Effector CD8-positive, alpha-beta T cell (primary cell): ENCODE measurements around the gene MESD.
A peak's percentile ranks its signal among the peaks of the same experiment; 100 is the strongest.

Experiments
- DNase-seq: peaks from one replicate; lab custom pipeline; 2025; lab: John Stamatoyannopoulos, UW

MESD gene

DNA sequence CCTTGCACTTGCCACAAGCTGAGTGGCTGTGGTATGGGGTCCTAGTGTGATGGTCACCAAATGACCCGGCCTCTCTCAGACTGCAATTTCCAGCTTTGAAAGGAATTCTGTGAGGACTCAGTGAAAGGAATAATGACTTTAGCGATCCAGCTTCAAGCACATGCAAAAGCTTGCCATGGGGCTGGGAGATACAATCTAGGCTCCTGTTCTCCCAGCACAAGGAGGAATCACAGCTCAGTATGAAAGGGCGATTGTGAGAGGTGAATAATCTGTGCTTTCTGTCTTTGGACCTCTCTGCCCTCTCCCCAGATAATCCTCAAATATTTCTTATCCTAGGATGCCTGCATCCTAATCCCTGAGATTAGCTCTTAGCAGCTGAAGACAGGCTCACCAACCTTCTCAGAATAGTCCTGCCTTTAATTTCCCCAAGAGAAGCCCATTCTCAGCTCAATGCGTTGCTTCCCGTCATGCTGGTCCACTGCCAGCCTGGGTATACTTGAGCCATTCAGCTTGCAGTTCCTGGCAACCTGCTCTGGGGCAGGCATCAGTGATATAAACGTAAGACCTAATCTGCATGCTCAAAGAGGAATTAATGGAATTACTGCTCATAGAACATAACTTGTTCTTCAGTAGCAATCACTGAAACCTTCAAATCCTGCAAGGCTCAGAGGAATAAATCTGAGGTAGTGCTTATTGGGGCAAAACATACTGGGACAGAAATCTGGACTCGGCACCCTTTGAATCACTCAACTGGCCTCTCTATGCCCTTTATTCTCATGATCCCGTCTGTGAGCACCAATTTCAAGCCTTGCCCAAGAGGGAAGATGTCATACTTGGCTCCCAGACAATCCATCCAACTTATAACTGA, 26.2 kb upstream of the MESD start:
- DNase-seq = no peak

DNA sequence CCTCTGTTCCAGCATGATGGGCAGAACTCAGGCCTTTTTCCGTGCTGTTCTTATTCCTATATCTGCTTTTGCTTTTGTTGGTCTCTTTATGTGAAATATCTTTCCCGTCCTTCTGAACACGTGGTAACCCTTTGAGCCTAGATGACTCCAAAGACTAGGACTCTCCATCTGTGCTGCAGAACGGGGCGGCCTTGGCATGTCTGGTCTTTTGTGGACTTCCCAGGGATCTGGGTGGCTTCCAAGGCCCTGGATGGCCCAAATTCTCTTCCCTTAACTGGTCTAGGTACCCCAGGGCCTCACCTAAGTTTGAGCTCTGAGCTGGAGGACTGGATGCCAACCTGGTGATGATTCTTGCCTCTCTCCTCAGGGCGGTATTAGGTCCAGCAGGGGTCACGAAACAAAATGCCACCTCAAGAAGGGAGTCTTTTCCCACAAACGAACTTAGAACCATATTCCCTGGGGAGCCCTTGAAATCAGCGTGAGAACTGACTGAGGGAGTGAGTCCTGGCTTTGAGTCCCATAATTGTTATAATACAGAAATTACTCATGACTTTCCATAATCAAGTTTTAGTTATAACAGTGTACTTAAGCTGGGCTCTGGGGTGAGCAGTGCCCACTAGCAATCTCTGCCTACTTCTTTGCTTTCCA, 25.0 kb upstream of the MESD start:
- no peak for DNase-seq

DNA sequence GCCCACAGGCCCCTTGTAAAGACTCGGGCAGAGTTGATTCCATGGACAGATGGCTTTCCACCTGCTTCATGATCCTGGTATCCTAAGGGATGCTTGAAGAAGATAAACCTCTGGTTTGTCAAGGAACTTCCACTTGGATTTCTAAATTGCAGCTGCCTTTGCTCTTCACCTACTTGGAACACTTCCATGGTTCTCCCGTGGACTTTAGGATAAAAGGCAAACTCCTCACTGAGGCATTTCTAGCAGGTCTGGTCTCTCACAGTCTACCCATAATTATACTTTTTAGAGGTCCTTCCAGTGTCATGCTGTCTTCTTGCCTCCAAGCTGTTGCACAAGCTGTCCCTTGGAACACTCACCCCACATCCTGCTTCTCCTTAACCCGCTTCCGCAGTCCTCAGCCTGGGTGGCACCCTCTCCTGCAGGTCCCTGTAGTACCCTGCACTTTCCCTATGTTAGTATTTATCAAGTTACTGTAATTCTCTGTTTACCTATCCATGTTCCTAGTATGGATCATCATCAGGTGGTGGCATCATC, 23.8 kb upstream of the MESD start:
- no peak for DNase-seq

DNA sequence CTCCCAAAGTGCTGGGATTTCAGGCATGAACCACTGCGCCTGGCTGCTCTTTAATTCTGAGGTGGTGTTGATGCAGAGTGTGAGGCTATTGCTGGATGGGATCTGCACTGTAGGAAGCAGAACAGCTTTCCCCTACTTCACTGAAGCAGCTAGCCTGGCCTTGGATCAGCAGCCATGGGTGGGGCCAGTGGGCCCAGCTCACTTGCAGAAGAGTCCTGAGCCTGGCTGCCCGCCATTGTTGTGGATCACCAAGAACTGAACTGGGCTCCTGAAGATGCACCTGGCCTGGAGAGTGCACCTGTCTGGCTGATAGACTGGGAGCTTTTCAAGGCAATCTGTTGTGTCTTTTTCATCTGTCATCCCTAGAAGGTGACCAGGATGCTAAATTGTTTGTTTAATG, 23.0 kb upstream of the MESD start:
- no peak for DNase-seq

DNA sequence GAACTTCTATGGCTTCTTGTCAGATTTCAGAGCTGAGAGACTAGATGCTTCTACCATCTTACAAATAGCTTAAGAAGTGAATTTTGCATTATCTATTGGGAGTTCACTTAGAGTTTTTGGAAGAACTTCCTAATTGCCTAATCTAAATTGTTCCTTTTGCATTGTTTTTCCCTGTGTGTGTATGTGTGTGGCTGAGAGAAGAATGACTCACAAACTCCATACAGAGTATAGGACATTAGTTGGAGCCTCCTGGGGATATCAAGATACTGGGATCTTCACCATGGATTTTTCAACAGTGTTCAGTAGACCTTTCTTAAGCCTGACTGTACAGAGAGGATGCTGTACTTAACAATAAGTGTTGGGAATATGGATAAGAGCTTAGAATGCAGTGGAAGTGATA, 22.0 kb upstream of the MESD start:
- DNase-seq = no peak

DNA sequence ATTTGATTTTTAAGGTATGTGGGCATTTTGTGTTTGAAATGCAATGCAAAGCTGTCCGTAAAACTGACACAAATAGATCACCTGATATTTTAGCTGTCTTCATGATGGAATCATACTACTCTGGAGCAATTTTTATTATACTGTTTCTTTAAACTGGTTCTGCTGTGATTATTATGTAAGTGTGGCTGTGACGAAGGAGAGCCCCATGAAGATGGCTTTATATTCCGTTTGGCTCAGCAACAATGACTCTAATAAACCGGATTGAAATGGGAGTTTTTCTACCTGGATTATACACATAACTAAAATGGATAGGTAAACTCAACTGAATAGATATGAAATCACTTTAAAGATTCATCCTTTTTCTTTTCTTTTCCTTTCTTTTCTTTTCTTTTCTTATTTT, 20.5 kb upstream of the MESD start:
- DNase-seq = no peak

DNA sequence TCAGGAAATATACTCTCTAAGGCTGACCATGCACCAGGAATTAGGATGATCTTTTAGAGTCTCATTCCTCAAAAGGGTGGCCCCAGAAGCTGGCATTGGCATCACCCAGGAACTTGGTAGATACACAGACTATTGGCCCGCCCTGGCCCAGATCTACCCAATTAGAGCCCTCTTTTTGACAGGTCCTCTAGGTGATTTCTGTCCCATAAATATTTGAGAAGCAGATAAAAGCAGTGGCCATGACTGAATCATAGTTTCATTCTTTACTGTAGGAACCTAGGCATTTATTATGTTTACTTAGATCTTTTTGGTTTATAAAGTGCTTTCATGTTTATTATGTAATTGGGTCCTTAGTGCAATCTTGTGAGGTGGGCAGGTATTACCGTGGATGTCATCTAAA, 18.7 kb upstream of the MESD start:
- no peak for DNase-seq

DNA sequence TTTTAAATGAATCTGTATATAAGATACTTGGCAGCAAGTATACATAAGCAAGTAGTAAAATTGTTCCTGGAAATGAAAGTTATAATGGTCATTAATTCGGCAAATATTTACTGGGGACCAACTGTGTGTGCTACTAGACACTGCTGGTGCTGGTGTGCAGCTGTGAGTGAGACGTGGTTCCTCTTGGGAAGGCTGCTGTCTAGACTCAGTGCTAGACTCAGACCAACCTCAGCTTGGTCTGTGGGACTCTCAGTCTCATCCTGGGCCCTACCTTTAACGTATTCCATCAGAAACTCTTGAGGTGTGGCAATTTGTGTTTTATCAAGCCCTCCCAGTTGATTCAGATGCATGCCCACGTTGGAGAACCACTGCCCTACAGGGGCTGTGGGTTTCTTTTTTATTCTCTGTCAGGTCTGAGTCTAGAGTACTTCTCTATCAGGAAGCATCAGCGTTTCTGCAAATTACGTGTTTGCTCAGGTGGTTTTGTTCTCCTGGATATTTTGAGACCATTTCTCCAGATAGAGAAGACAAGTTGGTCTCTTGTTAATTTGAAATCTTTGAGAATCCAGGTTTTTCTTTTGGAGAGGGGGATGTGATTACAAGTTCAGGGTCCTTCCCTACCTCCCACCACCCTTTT, 17.9 kb upstream of the MESD start:
- no peak for DNase-seq

DNA sequence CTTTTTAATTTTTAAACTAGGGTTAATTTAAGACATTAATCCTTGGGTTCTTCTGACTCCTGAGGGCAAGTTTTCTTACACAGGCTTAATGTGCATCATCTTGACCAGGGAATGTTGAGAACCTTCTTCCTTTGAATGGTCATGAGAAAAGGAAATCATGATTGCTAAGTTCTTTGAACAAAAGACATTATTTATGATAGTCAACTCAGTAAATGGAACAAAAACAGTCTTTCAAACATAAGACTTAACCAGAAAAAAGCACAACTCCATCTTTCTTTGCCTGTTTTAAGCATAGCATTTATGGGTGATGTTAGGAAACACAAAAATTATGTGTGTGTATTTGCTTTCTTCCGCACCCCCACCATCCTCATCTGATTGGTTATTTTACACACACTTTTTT, 16.5 kb upstream of the MESD start:
- no peak for DNase-seq

DNA sequence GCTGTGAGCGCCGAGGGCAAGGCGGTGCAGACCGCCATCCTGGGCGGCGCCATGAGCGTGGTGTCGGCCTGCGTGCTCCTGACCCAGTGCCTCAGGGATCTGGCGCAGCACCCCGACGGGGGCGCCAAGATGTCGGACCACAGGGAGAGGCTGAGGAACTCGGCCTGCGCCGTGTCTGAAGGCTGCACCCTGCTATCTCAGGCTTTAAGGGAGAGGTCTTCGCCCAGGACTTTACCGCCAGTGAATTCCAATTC, 13.4 kb upstream of the MESD start:
- no peak for DNase-seq

DNA sequence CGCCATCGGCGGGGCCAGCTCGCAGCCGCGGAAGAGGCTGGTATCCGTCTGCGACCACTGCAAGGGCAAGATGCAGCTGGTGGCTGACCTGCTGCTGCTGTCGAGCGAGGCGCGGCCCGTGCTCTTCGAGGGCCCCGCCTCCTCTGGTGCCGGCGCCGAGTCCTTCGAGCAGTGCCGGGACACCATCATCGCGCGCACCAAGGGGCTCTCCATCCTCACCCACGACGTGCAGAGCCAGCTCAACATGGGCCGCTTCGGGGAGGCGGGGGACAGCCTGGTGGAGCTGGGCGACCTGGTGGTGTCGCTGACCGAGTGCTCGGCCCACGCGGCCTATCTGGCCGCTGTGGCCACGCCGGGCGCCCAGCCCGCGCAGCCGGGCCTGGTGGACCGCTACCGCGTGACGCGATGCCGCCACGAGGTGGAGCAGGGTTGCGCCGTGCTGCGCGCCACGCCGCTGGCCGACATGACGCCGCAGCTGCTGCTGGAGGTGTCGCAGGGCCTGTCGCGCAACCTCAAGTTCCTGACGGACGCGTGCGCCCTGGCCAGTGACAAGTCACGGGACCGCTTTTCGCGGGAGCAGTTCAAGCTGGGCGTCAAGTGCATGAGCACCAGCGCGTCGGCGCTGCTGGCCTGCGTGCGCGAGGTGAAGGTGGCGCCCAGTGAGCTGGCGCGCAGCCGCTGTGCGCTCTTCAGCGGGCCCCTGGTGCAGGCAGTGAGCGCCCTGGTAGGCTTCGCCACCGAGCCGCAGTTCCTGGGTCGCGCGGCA, 12.9 kb upstream of the MESD start:
- DNase-seq = no peak

DNA sequence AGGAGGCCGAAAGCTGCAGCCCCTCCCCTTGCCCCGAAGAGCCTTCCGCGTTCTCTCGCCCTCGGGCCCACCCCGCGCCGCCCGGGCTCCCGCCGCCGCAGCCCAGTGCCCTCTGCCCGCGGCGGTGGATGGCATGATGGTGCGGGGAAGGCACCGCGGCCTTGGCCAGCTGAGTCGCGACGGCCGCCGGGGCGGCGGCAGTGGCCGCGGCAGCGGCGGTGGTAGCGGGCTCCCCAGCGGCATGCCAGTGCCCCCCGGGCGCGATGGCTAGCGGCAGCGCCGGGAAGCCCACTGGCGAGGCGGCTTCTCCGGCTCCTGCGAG, 12.4 kb upstream of the MESD start:
- no peak for DNase-seq

DNA sequence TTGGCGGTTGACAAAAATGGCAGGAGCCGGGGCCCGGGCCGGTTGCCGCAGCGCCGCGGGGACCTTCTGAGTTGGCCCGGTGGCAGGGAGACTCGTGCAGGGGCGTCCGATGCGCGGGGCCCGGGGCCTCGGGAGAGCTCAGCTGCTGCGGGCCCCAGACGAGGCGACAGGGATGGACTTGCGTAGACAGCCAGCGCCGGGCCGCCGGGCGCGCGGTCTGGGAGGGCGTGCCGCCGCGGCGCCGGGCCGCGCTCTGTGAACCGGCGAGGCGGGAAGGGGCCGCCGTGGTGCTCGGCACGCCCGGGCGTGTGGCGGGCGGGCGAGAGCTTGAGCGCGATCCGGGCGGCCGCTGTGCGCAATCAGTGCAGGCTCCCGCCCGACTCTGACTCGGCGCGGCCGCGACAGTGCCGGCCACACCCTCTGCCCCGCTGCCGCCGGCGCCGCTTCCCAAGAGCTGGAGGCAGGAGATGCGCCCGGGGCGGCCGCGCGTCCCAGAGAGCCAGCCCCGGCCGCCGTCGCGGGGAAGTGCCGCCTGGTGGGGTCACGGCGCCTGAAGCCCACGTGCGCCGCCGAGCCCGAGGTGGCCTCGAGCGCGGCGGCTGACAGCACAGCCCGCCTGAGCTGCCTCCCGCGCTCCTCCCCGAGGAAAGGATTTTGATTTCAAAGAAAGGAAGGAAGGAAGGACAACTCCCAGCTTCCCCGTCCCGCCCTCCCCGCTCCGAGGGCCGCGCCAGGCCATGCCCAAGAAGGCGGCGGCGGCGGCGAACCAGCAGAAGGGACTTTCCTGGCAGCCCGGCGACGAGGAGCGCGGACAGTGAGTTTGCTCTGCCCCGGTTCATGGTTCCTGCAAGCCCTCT, 11.8 kb upstream of the MESD start:
- DNase-seq = peak; percentile 25

DNA sequence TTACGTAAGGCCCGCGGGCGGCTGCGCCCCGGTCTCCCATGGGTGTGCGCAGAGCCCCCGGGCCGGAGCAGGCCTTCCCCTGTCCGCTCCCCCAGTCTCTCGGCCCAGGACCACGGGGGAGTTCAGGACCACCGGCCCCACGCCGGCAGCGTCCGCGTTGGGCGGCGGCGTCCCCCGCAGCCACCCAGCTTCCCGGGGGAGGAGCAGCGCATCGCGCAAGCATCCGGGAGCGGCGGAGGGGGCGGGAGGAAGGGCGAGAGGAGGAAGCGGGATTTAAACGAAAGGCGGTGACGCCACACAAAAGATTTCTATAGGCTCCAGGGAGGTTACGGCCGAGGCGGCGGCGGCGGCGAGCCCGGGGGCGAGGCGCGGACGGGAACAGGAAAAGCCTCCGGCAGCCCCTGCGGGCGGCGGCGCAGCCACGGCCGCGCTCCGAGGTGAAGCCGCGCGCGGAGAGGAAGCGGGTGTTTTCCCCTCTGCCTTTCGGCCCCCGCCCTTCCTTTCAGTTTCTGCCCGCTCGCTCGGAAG, 11.1 kb upstream of the MESD start, which contains the start of gene TLNRD1:
TSS of gene TLNRD1 (plus strand) at position 300 of the 528 bp plus-strand sequence. CDS start 1,349 bp downstream, outside the sequence.
- peak; percentile 57 for DNase-seq

DNA sequence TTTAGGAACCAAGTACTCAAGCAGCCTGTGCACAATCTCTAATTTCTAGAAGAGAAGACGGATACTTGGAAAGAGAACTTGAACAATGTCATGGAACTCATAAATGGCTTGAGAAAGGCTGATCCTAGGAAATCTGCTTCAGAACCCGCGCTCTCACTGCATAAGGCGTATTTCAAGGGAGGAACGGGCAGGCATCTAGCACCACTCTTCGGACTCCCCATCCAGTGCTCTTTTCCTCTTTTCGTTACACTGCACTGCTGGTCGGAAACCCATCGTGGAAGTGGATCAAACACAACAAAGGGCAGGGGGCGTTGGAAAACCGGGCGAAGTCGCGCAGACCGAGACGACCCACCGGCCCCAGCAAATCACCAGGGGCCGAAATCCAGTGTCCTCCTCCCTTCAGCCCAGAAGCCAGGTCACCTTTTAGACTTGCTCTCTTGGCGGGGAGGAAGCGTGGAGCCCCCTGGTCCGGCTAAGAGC, 10.6 kb upstream of the MESD start:
- DNase-seq = no peak

DNA sequence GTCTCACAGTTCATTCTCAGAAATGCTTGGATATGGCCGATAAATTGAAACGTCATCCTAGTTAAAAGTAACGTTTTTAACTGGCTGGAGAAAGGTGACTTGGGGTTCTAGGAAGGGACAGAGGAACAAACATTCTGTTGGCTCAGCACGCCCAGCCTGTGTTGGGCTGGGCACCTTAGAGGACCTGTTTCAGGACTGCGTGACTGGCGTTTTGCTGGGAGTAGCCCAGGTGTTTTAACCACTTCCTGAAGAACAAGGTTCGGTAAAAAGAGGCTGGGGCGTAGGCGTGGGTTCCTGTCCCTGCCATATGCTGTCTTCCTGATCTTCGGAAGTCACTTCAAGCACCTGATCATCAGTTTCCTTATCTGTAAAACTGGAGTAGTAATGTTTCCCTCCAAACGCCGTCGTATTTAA, 10.0 kb upstream of the MESD start:
- DNase-seq = peak; percentile 11

DNA sequence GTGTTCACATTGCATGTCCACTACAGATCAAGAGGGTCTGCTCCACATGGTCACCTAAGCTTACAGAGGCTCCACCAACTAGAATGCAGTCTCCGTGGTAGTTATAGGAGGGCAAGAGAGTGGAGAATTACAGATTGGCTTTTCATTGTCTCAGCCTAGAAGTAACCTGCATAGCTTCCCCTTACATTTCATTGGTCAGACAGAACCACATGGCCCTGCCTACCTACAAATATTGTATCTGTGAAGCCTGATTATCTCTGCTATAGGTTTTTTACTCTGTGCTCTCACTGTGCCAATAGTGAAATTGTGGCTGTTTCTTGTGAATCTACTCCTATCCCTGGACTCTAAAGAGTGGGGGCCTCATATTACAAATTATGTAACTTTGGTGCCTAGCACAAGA, 8.6 kb upstream of the MESD start:
- DNase-seq = no peak

DNA sequence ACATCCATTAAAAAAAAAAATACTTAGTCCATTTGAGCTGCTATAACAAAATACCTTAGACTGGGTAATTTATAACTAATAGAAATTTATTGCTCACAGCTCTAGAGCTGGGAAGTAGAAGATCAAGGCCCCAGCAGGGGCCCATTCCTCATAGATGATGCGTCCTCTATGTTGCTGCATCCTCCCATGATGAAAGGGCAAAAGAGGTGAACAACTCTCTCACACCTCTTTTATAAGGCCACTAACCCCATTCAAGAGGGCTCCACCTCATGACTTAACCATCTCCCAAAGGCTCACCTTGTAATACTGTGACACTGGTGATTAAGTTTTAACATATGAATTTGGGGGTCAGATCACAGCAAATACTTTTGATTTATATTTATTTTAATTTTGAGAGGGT, 8.1 kb upstream of the MESD start:
- no peak for DNase-seq

DNA sequence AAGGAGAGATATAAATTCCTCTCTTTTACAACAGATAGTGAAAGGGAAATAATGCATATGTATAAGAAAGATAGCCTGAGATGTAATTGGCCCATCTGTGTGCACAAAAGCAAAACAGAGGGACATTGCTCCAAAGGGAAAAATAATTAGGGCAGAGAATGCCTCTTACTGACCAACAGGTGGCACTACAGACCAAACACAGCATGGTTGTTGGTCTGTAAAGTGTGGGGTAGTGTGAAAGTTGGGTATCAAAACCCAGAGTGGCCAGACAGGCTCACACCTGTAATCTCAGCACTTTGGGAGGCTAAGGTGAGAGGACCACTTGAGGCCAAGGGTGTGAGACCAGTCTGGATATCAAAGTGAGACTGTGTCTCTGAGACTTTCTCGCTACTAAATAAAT, 6.6 kb upstream of the MESD start:
- no peak for DNase-seq

DNA sequence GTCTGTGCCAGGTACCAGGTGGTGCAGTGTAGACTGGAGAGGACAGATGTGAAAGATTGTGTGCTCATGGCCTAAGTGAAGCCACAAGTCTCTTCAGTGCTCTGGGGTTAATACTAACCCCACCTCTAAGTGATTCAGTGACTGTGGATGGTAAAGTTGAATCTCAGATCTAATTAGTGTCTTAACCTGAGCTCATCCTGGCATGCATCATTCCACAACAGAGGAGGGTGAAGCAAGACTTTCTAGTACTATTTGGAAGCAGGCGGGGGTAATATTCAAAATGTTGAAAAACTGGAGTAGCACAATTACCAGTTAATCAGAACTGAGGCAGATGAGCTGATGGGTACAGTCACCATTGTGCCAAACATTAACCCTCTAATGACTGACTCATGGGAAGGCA, 2.8 kb upstream of the MESD start:
- DNase-seq = no peak

DNA sequence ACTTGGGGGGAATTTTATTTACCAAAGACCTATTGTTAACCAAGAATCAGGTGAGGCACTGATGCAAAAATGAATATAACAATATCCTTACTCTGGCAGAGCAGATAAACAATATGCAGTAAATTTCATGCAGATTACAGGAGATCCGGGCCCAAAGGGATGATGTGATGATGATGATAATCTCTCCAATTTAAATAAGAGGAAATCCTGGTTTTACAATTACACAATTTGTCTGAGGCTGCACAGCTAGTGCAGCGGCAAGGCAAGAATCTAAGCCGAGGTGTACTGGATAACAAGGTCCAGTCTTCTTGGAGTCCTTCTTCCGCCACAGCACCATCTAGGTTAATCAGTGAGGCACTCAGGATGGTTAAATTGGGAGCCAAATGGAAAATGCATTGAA, 2.4 kb upstream of the MESD start:
- DNase-seq = no peak
